Measurements from ENCODE around the gene CLN6.

The CLN6 gene

DNA sequence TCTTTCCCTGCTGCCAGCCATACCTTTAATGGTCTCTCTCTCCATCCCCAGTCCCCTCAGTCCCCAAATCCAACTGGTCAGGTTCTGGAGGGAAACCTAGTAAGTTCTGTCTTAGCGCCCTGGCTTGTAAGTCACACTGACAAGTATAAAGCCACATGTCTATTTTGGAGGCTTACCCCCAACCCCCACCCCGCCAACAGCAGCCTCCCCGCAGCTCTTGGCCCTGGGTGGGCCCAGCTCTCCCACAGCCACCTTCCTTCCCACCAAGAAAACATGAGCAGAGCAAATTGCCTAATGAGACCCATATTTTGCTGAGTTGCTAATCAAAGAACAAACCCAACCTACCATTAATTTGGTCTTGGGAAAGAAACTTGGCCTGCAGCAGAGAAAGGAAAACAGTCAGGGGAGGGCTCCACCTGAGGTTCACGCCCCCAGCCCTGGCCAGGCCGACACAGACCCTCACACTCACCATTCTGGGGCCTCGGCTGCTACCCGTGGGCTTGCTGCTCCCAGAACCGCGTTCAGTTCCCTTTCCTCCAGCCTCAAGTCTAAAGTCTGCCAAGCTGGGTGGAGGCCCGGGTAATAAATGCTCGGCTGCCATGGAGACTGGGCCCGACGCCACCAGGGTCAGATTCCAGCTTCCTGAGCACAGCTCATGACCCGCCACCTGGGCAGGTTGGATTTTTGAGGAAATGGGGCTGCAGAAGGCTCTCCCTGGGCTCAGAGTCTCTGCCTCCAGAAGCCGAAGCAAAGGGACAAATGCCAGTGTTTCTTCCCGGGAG lies 24.6 kb downstream of the CLN6 start, which contains the start of gene CALML4:
CALML4 (minus strand) TSS at position 557 of the 782 bp plus-strand sequence; CDS start at position 472, 85 bp downstream.
- H3K27ac ChIP-seq (ENCODE audit: low read depth, low read length): no peak within 1 kb of the TSS
- WGBS (ENCODE audit: extremely low coverage, insufficient coverage, insufficient read length): no CpG with 5 or more reads among the region's 16 CpGs
- H2BK120ac ChIP-seq (ENCODE audit: insufficient read depth, low read length, poor library complexity): no peak within 1 kb of the TSS
- H3K36me3 ChIP-seq (ENCODE audit: control insufficient read depth in 1 of 2, insufficient read depth in 2 of 2, low read length in 2 of 2): peaks cover 9 to 12% of the 10 kb centered on the region in 2 experiments
- H3K27me3 ChIP-seq (ENCODE audit: insufficient read depth, low read length): no peaks in the 10 kb centered on the region
- no peak for DNase-seq
- H3K9me3 ChIP-seq (ENCODE audit: insufficient read depth, low read depth, low read length): no peaks in the 10 kb centered on the region
- no peak within 1 kb of the TSS for H3K14ac ChIP-seq (ENCODE audit: low read length)
- no peak within 1 kb of the TSS for H4K12ac ChIP-seq (ENCODE audit: low read depth, low read length)
- no peaks in the 10 kb centered on the region for H3K79me1 ChIP-seq (ENCODE audit: low read length)
- H2AFZ ChIP-seq (ENCODE audit: insufficient read depth, low read length, poor library complexity): no peak within 1 kb of the TSS
- H2AK5ac ChIP-seq (ENCODE audit: low read length): no peak within 1 kb of the TSS
- no peak within 1 kb of the TSS for H3K4ac ChIP-seq (ENCODE audit: low read depth, low read length)
- H2BK12ac ChIP-seq (ENCODE audit: low read length): no peak within 1 kb of the TSS
- H4K8ac ChIP-seq (ENCODE audit: low read depth, low read length): no peak within 1 kb of the TSS
- no peak within 1 kb of the TSS for H3K9ac ChIP-seq (ENCODE audit: low read length)
- H3K18ac ChIP-seq (ENCODE audit: low read length): no peak within 1 kb of the TSS
- H2BK5ac ChIP-seq (ENCODE audit: low read depth, low read length, poor library complexity): no peak within 1 kb of the TSS
- H3K4me1 ChIP-seq (ENCODE audit: control insufficient read depth in 1 of 2, insufficient read depth in 2 of 2, low read length in 2 of 2): peaks cover 0 to 8% of the 10 kb centered on the region in 2 experiments
- H4K91ac ChIP-seq (ENCODE audit: low read depth, low read length): no peak within 1 kb of the TSS
- no peak within 1 kb of the TSS for H3K4me2 ChIP-seq (ENCODE audit: low read length)
- H3K23ac ChIP-seq (ENCODE audit: low read length): no peak within 1 kb of the TSS
- H3K79me2 ChIP-seq (ENCODE audit: control insufficient read depth, insufficient read depth, low read length, poor library complexity): no peaks in the 10 kb centered on the region
- H3K4me3 ChIP-seq (ENCODE audit: low read depth, low read length): no peak within 1 kb of the TSS

DNA sequence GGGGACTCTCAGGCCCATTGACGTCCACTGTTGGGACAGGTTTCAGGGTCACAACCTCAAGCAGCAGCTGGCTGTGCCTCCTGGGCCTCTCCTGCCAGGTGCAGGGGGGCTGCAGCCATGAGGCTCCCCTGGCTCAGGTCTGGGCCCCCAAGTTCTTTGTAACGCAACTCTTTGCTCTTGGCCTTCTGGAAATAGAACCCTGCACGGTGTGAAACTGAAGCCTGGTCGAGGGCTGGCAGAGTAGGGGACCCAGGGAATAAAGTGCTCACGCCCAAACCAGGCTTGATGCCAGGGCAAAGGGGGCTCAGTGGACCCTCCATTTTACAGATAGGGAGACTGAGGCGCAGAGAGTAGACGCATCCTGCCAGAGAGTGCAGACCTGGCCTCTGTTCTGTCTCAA lies 25.2 kb downstream of the CLN6 start:
- DNase-seq: no peak

DNA sequence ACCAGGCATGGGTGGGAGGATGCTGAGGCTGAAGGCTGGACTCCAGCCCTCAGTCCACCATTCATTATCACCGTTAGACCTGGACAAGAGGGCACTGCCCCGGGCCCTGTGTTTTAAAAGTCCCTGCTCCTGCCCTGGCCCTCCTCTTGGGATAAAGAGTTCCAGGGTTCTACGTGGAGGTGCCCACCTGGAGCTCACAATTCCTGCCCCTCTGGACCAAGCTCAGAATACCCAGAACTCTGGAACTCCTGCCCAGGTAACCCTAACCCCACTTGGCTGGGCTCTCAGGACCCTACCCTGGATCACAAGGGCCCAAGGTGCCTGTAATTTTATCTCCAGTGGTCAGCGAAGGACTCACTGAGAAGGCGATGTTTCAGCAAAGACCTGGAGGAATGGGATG lies 25.6 kb downstream of the CLN6 start:
- Histone ChIP-seq H3K4ac (ENCODE audit: low read depth, low read length) (no peak overlapping the region), H3K79me2 (ENCODE audit: control insufficient read depth, insufficient read depth, low read length, poor library complexity) (no peaks in the 10 kb centered on the region), H3K9ac (ENCODE audit: low read length) (no peak overlapping the region), H3K14ac (ENCODE audit: low read length) (no peak overlapping the region), H3K4me2 (ENCODE audit: low read length) (no peak overlapping the region), H3K4me1 (ENCODE audit: control insufficient read depth in 1 of 2, insufficient read depth in 2 of 2, low read length in 2 of 2) (peaks cover 0 to 8% of the 10 kb centered on the region in 2 experiments), H3K27ac (ENCODE audit: low read depth, low read length) (no peak overlapping the region), H3K36me3 (ENCODE audit: control insufficient read depth in 1 of 2, insufficient read depth in 2 of 2, low read length in 2 of 2) (peaks cover 4 to 6% of the 10 kb centered on the region in 2 experiments), H3K27me3 (ENCODE audit: insufficient read depth, low read length) (no peaks in the 10 kb centered on the region), H2AK5ac (ENCODE audit: low read length) (no peak overlapping the region), H4K8ac (ENCODE audit: low read depth, low read length) (no peak overlapping the region), H3K18ac (ENCODE audit: low read length) (no peak overlapping the region), H4K91ac (ENCODE audit: low read depth, low read length) (no peak overlapping the region), H2BK12ac (ENCODE audit: low read length) (no peak overlapping the region), H3K4me3 (ENCODE audit: low read depth, low read length) (no peak overlapping the region), H4K12ac (ENCODE audit: low read depth, low read length) (no peak overlapping the region), H2BK5ac (ENCODE audit: low read depth, low read length, poor library complexity) (no peak overlapping the region), H2AFZ (ENCODE audit: insufficient read depth, low read length, poor library complexity) (no peak overlapping the region), H2BK120ac (ENCODE audit: insufficient read depth, low read length, poor library complexity) (no peak overlapping the region), H3K79me1 (ENCODE audit: low read length) (no peaks in the 10 kb centered on the region), H3K23ac (ENCODE audit: low read length) (no peak overlapping the region), H3K9me3 (ENCODE audit: insufficient read depth, low read depth, low read length) (peaks cover 4% of the 10 kb centered on the region)
- DNase-seq: no peak
- no CpG with 5 or more reads among the region's 5 CpGs for WGBS (ENCODE audit: extremely low coverage, insufficient coverage, insufficient read length)

More for the DNA sequence above, 25.2 kb downstream of the CLN6 start:
- Histone ChIP-seq H3K4me2 (ENCODE audit: low read length) (no peak overlapping the region), H3K27me3 (ENCODE audit: insufficient read depth, low read length) (no peaks in the 10 kb centered on the region), H2BK120ac (ENCODE audit: insufficient read depth, low read length, poor library complexity) (no peak overlapping the region), H2AFZ (ENCODE audit: insufficient read depth, low read length, poor library complexity) (no peak overlapping the region), H3K9ac (ENCODE audit: low read length) (no peak overlapping the region), H2AK5ac (ENCODE audit: low read length) (no peak overlapping the region), H3K79me2 (ENCODE audit: control insufficient read depth, insufficient read depth, low read length, poor library complexity) (no peaks in the 10 kb centered on the region), H3K79me1 (ENCODE audit: low read length) (no peaks in the 10 kb centered on the region), H4K91ac (ENCODE audit: low read depth, low read length) (no peak overlapping the region), H3K4me1 (ENCODE audit: control insufficient read depth in 1 of 2, insufficient read depth in 2 of 2, low read length in 2 of 2) (peaks cover 0 to 8% of the 10 kb centered on the region in 2 experiments), H3K36me3 (ENCODE audit: control insufficient read depth in 1 of 2, insufficient read depth in 2 of 2, low read length in 2 of 2) (peaks cover 6 to 7% of the 10 kb centered on the region in 2 experiments), H4K12ac (ENCODE audit: low read depth, low read length) (no peak overlapping the region), H2BK5ac (ENCODE audit: low read depth, low read length, poor library complexity) (no peak overlapping the region), H3K23ac (ENCODE audit: low read length) (no peak overlapping the region), H3K4me3 (ENCODE audit: low read depth, low read length) (no peak overlapping the region), H3K4ac (ENCODE audit: low read depth, low read length) (no peak overlapping the region), H2BK12ac (ENCODE audit: low read length) (no peak overlapping the region), H3K27ac (ENCODE audit: low read depth, low read length) (no peak overlapping the region), H4K8ac (ENCODE audit: low read depth, low read length) (no peak overlapping the region), H3K9me3 (ENCODE audit: insufficient read depth, low read depth, low read length) (peaks cover 2% of the 10 kb centered on the region), H3K14ac (ENCODE audit: low read length) (no peak overlapping the region), H3K18ac (ENCODE audit: low read length) (no peak overlapping the region)
- WGBS (ENCODE audit: extremely low coverage, insufficient coverage, insufficient read length): no CpG with 5 or more reads among the region's 7 CpGs

DNA sequence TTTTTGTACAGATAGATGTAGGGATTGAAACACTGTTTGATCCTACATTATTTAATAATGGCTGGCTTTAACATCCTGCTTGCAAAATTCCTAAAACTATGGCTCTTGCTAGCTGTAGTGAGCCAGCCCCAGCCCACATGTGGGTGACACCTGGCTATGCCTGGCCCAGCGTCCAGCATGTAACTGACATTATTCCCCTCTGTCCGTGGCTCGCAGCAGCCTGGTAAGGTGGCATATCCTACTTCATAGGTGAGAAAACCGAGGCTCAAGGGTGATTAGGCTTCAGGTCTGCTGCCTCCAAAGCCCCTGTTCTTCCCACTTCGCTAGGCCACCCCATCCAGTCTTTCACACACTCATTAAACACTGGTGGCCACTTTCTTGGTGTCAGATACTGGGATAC lies 26.0 kb downstream of the CLN6 start:
- H2BK12ac ChIP-seq (ENCODE audit: low read length): no peak overlapping the region
- no peak overlapping the region for H2BK120ac ChIP-seq (ENCODE audit: insufficient read depth, low read length, poor library complexity)
- no peak overlapping the region for H2AK5ac ChIP-seq (ENCODE audit: low read length)
- no peak overlapping the region for H3K4me3 ChIP-seq (ENCODE audit: low read depth, low read length)
- no peak overlapping the region for H2BK5ac ChIP-seq (ENCODE audit: low read depth, low read length, poor library complexity)
- no peak overlapping the region for H3K23ac ChIP-seq (ENCODE audit: low read length)
- peaks cover 4 to 6% of the 10 kb centered on the region in 2 experiments for H3K36me3 ChIP-seq (ENCODE audit: control insufficient read depth in 1 of 2, insufficient read depth in 2 of 2, low read length in 2 of 2)
- H4K91ac ChIP-seq (ENCODE audit: low read depth, low read length): no peak overlapping the region
- H3K4me2 ChIP-seq (ENCODE audit: low read length): no peak overlapping the region
- no peak overlapping the region for H3K27ac ChIP-seq (ENCODE audit: low read depth, low read length)
- H4K8ac ChIP-seq (ENCODE audit: low read depth, low read length): no peak overlapping the region
- H3K79me2 ChIP-seq (ENCODE audit: control insufficient read depth, insufficient read depth, low read length, poor library complexity): no peaks in the 10 kb centered on the region
- H3K4me1 ChIP-seq (ENCODE audit: control insufficient read depth in 1 of 2, insufficient read depth in 2 of 2, low read length in 2 of 2): peaks cover 0 to 8% of the 10 kb centered on the region in 2 experiments
- no peak overlapping the region for H2AFZ ChIP-seq (ENCODE audit: insufficient read depth, low read length, poor library complexity)
- no peak overlapping the region for H3K18ac ChIP-seq (ENCODE audit: low read length)
- peaks cover 4% of the 10 kb centered on the region for H3K9me3 ChIP-seq (ENCODE audit: insufficient read depth, low read depth, low read length)
- H3K27me3 ChIP-seq (ENCODE audit: insufficient read depth, low read length): no peaks in the 10 kb centered on the region
- no peak overlapping the region for H3K14ac ChIP-seq (ENCODE audit: low read length)
- H3K79me1 ChIP-seq (ENCODE audit: low read length): no peaks in the 10 kb centered on the region
- DNase-seq: no peak
- no CpG with 5 or more reads among the region's 5 CpGs for WGBS (ENCODE audit: extremely low coverage, insufficient coverage, insufficient read length)
- no peak overlapping the region for H3K9ac ChIP-seq (ENCODE audit: low read length)
- no peak overlapping the region for H4K12ac ChIP-seq (ENCODE audit: low read depth, low read length)
- no peak overlapping the region for H3K4ac ChIP-seq (ENCODE audit: low read depth, low read length)
